SKM-1 (cell line): ENCODE measurements around the gene ARF6.
"Not testable (repeated sequence)": the region's sequence is repeated elsewhere in the genome, so short reads cannot be mapped to it uniquely, and the experiment has no call there.

Experiments used
- DNase-seq: peaks from one replicate; lab custom pipeline; 2025; ENCODE audit not compliant: unreplicated experiment; lab: John Stamatoyannopoulos, UW

Gene ARF6

DNA sequence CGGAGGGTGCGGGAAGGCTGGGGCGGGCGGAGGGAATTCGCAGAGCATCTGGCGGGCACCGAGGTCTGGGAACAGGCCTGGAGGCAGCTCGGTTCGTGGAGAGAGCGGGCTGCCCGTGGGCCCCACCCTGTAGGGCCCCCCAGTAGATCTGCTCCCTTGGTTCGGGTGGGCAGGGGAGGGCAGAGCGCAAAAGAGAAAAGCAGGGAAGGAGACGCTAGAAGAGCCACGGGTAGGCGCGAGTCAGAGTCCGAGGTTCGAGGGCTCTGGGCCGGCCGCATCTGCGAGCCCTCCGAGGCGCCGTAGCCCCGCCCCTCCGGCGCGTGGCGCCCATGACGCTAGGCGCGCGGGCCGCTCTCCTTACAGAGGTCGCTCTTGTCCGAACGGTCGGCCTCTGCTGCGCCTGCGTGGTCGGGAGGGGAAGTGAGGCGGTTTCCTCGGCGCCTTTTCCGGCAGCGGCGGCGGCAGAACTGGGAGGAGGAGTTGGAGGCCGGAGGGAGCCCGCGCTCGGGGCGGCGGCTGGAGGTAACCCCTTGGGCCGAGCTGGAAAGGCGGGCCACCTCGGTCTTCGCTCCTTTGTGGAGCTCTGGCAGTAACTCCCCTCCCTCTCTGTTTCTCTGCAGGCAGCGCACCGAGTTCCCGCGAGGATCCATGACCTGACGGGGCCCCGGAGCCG lies at the start of gene ARF6:
Gene ARF6 (plus strand): TSS at position 447 of the 673 bp plus-strand sequence. CDS start 655 bp downstream, outside the sequence.
- peak; percentile 51 for DNase-seq

DNA sequence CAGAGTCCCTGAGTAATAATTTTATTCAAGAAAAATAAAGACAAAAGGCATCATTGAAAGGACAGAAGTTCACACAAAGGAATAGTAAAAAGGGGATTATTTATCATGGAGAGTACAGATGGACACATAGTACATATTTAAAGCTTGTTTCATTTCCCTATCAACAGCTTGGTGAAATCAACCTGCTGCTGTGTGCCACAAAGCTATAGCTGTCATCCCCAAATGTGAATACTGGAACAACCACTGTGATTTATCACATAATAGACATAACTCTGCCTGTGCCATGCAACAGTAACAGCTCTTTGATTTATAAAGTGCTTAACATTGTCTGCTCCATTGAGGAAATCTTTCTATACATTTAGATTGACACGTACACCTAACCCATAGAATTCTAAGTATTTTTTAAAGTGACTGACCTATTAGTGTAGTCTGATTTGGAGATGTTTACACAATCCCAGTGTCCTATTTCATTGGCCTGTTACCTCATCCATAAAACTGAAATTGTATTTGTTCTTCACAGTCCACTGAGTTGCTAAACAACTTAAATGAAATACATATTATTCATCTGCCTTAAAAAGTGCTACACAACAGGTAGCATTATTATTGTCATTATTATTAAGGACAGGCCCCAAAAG lies 43.6 kb upstream of the ARF6 start:
- DNase-seq: no peak

- no peak for DNase-seq
Observed at GRCh38 chr14:49851813-49852212, 41.1 kb upstream of the ARF6 start.

DNA sequence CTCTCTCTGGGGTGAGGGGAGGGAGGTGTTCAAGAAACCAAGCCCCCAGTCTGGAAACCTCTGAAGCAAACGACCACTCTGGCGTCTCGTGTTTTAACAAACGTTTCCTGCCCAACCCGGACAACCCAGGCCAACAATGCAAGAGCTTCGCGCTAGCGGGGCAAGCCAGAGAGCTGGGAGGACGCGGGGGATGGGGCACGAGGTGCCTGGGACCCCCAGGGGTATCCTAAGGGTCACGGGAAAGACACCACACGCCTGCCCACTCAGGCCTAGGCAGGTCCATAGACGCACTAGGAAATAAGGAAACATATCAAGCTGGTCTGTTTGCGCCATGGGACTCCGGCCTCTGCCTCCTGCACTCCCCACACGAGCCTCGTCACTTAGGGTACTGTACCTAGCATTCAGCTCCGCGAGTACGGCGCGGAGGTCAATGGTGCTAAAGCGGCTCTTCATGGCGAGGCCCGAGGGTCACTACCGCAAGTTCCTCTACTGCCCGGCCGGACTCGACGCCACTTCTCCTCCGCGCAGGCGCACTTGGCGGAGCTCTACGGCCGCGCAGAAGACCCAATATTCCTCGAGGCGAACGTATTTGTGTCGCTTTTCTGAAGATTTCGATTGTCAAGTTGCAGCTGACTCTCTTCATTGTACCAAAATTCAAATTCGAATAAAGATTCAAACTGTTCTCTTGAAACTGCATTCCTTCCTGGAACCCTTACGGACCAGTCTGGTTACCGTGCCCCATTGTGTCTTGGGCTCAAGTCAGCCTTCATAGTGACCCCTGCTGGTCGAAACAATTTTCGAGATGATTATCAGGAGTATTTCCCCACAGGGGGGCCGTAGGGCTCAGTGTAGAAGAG lies 40.4 kb upstream of the ARF6 start, which contains the start of gene NEMF:
Gene NEMF (minus strand): TSS at position 488 of the 857 bp plus-strand sequence. CDS start 35 bp downstream, at position 453.
- peak; percentile 19 for DNase-seq

DNA sequence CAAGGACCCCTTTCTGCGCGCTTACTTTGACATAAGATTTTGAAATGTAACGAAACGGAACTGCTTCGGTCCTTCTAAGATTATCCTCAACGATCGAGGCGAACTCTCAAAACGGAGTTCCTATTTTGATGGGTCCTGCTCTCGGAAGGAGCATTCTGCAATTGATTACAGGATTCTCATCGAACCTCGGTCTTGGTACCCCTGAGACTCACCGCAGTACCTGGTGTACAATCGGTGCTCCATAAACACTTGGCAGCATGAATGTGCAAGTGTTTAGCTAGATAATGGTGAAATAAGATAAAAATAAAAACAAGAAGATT lies 39.8 kb upstream of the ARF6 start:
- no peak for DNase-seq

GRCh38 chr14:49853572-49854375 lies 39.1 kb upstream of the ARF6 start:
- no peak for DNase-seq

DNA sequence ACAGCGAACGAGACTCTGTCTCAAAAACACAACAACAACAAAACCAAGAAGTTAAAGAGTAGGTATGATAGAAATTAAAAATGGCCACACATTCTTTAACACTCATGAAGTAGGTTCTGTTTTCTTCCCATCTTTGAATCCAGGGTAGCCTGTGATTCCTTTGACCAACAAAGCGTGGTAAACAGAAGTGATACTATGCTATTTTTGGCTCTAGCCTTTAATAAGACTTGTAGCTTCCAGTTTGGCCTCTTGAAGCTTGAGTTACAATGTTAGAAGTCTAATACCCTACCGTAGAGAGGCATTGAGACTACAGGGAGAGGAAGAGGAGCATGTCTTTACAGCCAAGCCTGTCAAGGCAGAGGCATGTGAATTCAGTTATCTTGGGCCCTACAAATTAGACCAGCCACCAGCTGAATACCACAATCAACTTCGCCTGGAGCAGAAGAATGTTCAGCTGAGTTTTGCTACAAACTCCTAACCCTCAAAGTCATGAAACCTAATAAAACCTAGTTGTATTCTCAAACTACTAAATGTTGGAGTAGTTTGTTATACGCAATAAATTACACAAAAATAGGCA lies 35.4 kb upstream of the ARF6 start:
- DNase-seq: no peak

GRCh38 chr14:49858383-49858782 lies 34.5 kb upstream of the ARF6 start:
- no peak for DNase-seq

GRCh38 chr14:49860988-49861698 lies 31.7 kb upstream of the ARF6 start:
- no peak for DNase-seq

GRCh38 chr14:49861699-49862088 lies 31.2 kb upstream of the ARF6 start:
- no peak for DNase-seq

DNA sequence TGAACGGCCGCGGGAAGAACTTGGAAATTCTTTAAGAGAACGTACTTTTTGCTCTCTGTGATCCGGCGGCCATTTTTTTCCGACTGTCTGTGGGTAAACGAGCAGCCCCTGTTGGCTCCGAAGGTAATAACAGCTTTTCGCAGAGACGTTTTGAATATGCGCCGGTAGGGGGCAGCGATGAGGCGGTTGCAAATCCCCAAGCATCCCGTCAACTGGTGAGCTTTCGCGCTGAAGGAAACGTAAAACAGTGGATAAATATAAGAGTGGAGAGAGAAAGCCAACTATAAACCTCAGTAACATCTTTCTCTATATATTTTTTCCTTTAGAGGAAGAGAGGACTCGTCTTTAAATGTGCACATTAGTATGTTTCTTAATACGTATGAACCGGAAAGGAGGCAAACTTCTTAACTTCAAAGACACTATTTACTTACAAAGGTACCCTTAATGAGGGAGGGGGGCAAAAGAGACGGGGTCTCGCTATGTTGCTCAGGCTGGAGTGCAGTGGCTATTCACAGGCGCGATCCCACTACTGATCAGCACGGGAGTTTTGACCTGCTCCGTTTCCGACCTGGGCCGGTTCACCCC lies 30.7 kb upstream of the ARF6 start:
- DNase-seq: peak; percentile 35

DNA sequence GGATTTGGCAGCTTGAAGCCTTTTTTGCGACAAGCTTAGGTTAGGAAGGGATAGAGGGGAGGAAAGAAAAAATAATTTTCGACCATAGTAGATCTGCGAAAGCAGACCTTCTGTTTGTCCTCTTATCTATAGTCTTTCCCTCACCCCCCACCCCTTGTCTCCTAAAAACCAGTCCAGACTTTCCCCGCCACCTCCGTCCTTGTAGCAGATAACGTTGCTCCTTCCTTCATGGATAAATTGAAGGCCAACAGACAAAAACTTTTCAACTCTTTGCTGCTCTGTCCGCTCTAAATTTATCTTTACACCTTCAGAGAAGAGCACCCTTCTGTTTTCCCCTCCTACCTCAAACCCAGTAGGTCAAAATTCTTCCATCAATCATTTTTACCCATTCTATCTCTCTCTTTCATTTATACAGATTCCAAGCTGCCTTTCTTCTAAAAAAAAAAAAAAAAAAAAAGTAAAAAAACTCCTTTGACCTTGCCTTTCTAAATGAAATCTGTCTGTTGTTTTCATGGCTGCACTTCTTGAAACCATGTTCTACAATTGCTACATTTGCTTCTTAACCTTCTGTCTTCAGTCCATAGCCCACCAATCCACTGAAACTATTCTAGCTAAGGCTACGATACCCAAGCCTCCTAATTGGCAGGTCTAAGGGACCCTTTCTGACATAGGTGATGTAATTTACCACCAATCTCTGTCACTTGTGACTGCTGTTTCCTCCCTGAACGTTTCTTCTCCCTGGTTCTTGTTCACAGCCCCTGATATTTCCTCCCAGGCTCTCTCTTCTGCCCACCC lies 29.2 kb upstream of the ARF6 start:
- no peak for DNase-seq

- DNase-seq: peak; percentile 13
Observed at GRCh38 chr14:49865431-49865859, 27.4 kb upstream of the ARF6 start.

DNA sequence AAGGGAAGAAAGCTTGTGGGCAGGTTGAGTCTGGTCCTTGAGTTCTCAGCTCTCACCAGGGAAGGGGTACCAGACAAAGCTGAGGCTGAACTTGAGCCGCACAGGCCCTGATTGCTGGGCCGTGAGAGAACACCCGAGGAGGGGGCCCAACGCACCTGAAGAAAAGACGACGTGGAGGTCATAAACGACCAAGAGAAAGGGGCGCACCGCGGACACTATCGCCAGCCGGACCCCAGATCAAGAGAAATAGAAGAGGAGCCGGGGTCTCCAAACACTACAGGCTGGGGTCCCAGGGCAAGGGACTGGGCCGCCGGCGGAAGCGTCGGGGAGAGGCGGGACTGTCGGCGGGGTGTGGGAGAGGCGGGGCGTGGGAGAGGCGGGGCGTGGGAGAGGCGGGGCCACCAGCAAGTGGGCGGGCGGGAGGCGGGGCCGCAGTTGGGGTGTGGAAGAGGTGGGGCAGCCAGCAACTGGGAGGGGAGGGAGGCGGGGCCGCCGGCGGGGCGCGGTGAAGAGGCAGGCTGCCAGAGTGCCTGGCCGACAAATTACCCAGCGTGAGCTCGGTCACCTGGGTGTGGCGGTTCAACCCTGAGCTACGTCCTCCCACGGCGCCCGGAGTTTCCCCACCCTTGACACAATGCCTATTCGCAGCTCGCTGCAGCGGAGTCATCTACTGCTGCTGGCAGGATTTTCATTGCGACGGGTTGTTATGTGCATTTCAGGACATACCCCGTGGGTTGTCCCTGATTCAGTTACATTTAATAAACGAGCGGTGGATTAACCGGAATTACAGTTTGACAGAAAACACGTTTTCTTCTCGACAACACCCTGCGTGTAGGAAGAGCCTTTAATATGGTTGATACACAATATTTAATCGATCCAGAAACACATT lies 24.8 kb upstream of the ARF6 start:
- peak; percentile 52 for DNase-seq

- no peak for DNase-seq
Observed at GRCh38 chr14:49868720-49869114, 24.2 kb upstream of the ARF6 start.

DNA sequence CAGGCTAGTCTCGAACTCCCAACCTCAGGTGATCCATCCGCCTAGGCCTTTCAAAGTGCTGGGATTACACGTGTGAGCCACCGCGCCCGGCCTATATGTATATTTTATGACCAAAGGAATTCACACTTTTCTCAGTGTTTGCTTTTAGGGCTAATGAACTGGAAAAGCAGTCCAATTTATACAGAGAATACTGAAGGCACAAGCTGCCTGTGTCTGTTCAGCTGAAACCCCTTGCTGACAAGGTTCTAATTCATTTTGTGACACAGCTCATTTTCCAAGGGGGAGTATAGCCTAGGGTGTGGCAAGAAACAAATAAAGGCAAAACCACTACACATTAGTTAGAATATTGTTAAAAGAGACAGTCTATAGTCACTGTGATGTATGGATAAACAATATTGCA lies 22.0 kb upstream of the ARF6 start:
- DNase-seq: no peak

GRCh38 chr14:49873548-49873947 lies 19.3 kb upstream of the ARF6 start:
- DNase-seq: not testable (repeated sequence)

GRCh38 chr14:49875640-49876198 lies 17.2 kb upstream of the ARF6 start:
- DNase-seq: no peak
